Hepatocyte (in vitro differentiated cells): ENCODE results near the gene CISD2. TPM values are rescaled to one million over a fixed set of nuclear protein-coding genes. Genes with fewer than 3 reads are reported as not detected.
"Not testable (repeated sequence)": the region's sequence is repeated elsewhere in the genome, so short reads cannot be mapped to it uniquely, and the experiment has no call there.

Source experiments
- DNase-seq: peaks from one replicate; pipeline ENCODE4 v3.0.0-alpha.2; 2016; ENCODE audit warnings: low spot score
- H2AFZ ChIP-seq: fragments of 200-600 bp; sonication (generic); 2 replicates; pipeline ENCODE4 v1.6.0; 2016; ENCODE audit warnings: antibody characterized with exemption, mild to moderate bottlenecking
- H3K27ac ChIP-seq: fragments of 200-600 bp; sonication (generic); 2 replicates; pipeline ENCODE4 v1.5.1; 2016; ENCODE audit warnings: mild to moderate bottlenecking
- H3K27me3 ChIP-seq: fragments of 200-600 bp; sonication (generic); 2 replicates; pipeline ENCODE4 v1.6.1; 2016
- H3K36me3 ChIP-seq: fragments of 200-600 bp; sonication (generic); replicated peaks from 2 replicates; pipeline ENCODE4 v1.5.1; 2016; ENCODE audit warnings: low read depth; ENCODE audit not compliant: insufficient read depth
- H3K4me1 ChIP-seq: fragments of 200-600 bp; sonication (generic); 2 replicates; pipeline ENCODE4 v1.5.1; 2016; ENCODE audit warnings: mild to moderate bottlenecking, moderate library complexity; ENCODE audit not compliant: insufficient read depth
- H3K4me2 ChIP-seq: fragments of 200-600 bp; sonication (generic); 2 replicates; pipeline ENCODE4 v1.6.0; 2016
- H3K4me3 ChIP-seq: fragments of 200-600 bp; sonication (generic); 2 replicates; pipeline ENCODE4 v1.5.1; 2016; ENCODE audit warnings: mild to moderate bottlenecking
- H3K79me2 ChIP-seq: fragments of 200-600 bp; sonication (generic); 2 replicates; pipeline ENCODE4 v1.6.0; 2017; ENCODE audit warnings: mild to moderate bottlenecking
- H3K9me2 ChIP-seq: fragments of 200-600 bp; sonication (generic); replicated peaks from 2 replicates; pipeline ENCODE4 v1.6.0; 2017; ENCODE audit warnings: mild to moderate bottlenecking; ENCODE audit not compliant: insufficient read depth
- H3K9me3 ChIP-seq: fragments of 200-600 bp; sonication (generic); 2 replicates; pipeline ENCODE4 v1.5.1; 2016; ENCODE audit warnings: low read depth, mild to moderate bottlenecking
- H4K20me1 ChIP-seq: fragments of 200-600 bp; sonication (generic); 2 replicates; pipeline ENCODE4 v1.6.0; 2016; ENCODE audit warnings: mild to moderate bottlenecking; ENCODE audit not compliant: insufficient read depth, poor library complexity, severe bottlenecking
- CTCF ChIP-seq: fragments of 200-600 bp; sonication (generic); IDR thresholded peaks from 2 replicates; pipeline ENCODE4 v1.5.1; 2016; ENCODE audit warnings: antibody characterized with exemption, mild to moderate bottlenecking; ENCODE audit not compliant: poor library complexity
- EZH2 ChIP-seq: fragments of 200-600 bp; sonication (generic); IDR thresholded peaks from 2 replicates; pipeline ENCODE4 v1.6.1; 2016; ENCODE audit warnings: antibody characterized with exemption, mild to moderate bottlenecking, borderline replicate concordance
- EZH2phosphoT487 ChIP-seq: fragments of 200-600 bp; sonication (generic); IDR thresholded peaks from one replicate; pipeline ENCODE4 v1.6.1; 2018; ENCODE audit warnings: antibody characterized with exemption, mild to moderate bottlenecking, low read depth, moderate library complexity; ENCODE audit not compliant: unreplicated experiment, severe bottlenecking
- WGBS: methylation state at CpG from one replicate; pipeline ENCODE4 v1.1.6; 2016; ENCODE audit warnings: low lambda C conversion rate; ENCODE audit errors: missing lambda C conversion rate; 5-methylcytosine and 5-hydroxymethylcytosine counted together
- polyA plus RNA-seq: library from polyadenylated mRNA; unstranded; fragments of >200 nt; fragmentation: Nextera tagmentation; extraction: Ambion mirVana; gene quantifications from 2 replicates; pipeline ENCODE4 v1.2.1, GENCODE V29; 2016
- total RNA-seq: library from RNA; depleted of rRNA; stranded (reverse); fragments of >200 nt; gene quantifications from 2 replicates; pipeline ENCODE4 v1.2.3, GENCODE V29; 2014

CISD2 gene
- total and polyA plus RNA-seq, 2 experiments from 2014 or later = 58.4 to 76.7 TPM

GRCh38 chr4:102862747-102863146, 6.0 kb upstream of the CISD2 start:
- H3K27ac ChIP-seq = no peak overlapping the region
- no peaks in the 10 kb centered on the region for H3K9me3 ChIP-seq
- peaks cover 32% of the 10 kb centered on the region for H3K79me2 ChIP-seq
- DNase-seq = no peak
- H3K4me3 ChIP-seq = no peak overlapping the region
- H3K9me2 ChIP-seq = no peaks in the 10 kb centered on the region
- TF ChIP-seq CTCF (no peak), EZH2 (no peak), EZH2phosphoT487 (no peak)
- no peaks in the 10 kb centered on the region for H3K27me3 ChIP-seq
- H4K20me1 ChIP-seq = no peaks in the 10 kb centered on the region
- 100% methylated on average over 1 of the region's 1 CpG for WGBS
- H2AFZ ChIP-seq = no peak overlapping the region
- no peak overlapping the region for H3K4me2 ChIP-seq
- H3K4me1 ChIP-seq = no peaks in the 10 kb centered on the region
- H3K36me3 ChIP-seq = no peaks in the 10 kb centered on the region

GRCh38 chr4:102865327-102865726, 3.5 kb upstream of the CISD2 start:
- H3K4me2 ChIP-seq, H3K4me3 ChIP-seq, H3K9me3 ChIP-seq, H2AFZ ChIP-seq, H3K9me2 ChIP-seq, H3K36me3 ChIP-seq, H3K4me1 ChIP-seq, H3K27ac ChIP-seq, DNase-seq, H3K27me3 ChIP-seq, H4K20me1 ChIP-seq: not testable (repeated sequence)
- 97% methylated on average over 5 of the region's 5 CpGs for WGBS
- H3K79me2 ChIP-seq = peaks cover 43% of the 10 kb centered on the region

GRCh38 chr4:102867278-102868152, 1.3 kb upstream of the CISD2 start:
- H3K4me1 ChIP-seq = peaks cover 9% of the 10 kb centered on the region
- H2AFZ ChIP-seq = no peak overlapping the region
- no peak for DNase-seq
- TF ChIP-seq EZH2phosphoT487 = no peak
- no peak for TF ChIP-seq CTCF
- TF ChIP-seq EZH2 = no peak
- no peaks in the 10 kb centered on the region for H4K20me1 ChIP-seq
- H3K4me2 ChIP-seq = peak overlapping the region; percentile 81
- 94% methylated on average over 12 of the region's 12 CpGs for WGBS
- no peaks in the 10 kb centered on the region for H3K9me3 ChIP-seq
- H3K27ac ChIP-seq = peak overlapping the region; percentile 98
- H3K27me3 ChIP-seq = no peaks in the 10 kb centered on the region
- H3K4me3 ChIP-seq = no peak overlapping the region
- H3K9me2 ChIP-seq = no peaks in the 10 kb centered on the region
- H3K79me2 ChIP-seq = peaks cover 65% of the 10 kb centered on the region
- H3K36me3 ChIP-seq = no peaks in the 10 kb centered on the region

GRCh38 chr4:102868153-102868780, 525 bp upstream of the CISD2 start:
- Histone ChIP-seq H3K9me3 (no peaks in the 10 kb centered on the region), H3K4me2 (peak overlapping the region; percentile 81), H3K4me1 (peaks cover 9% of the 10 kb centered on the region), H3K27me3 (no peaks in the 10 kb centered on the region), H3K9me2 (no peaks in the 10 kb centered on the region), H3K27ac (peak overlapping the region; percentile 98), H3K4me3 (peak overlapping the region; percentile 93), H3K36me3 (no peaks in the 10 kb centered on the region), H3K79me2 (peaks cover 72% of the 10 kb centered on the region), H4K20me1 (no peaks in the 10 kb centered on the region), H2AFZ (peak overlapping the region; percentile 79)
- WGBS = 56% methylated on average over 23 of the region's 23 CpGs
- no peak for TF ChIP-seq EZH2
- no peak for TF ChIP-seq CTCF
- TF ChIP-seq EZH2phosphoT487 = no peak
- DNase-seq = no peak
